Measurements from ENCODE around the gene MRGPRG.

The MRGPRG gene

DNA sequence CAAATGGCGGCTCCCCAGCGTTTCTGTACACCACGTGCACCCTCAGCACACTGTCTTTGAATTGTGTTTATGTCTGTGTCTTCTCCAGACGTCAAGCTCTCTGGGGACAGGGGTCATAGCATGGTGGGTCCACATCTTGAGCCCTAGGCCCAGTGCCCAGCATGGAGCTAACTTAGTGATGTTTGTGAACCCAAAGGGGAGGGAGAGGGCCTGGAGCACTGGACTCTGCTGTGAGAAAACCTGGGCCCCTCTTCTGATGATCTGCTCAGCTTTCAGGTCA is 4.3 kb downstream of the MRGPRG start:
- no peak overlapping the region for H3K4me3 ChIP-seq (ENCODE audit: low read depth, low read length)
- no peak overlapping the region for H3K9ac ChIP-seq (ENCODE audit: low read depth, low read length)
- peaks cover 3% of the 10 kb centered on the region for H3K27me3 ChIP-seq (ENCODE audit: control insufficient read depth, insufficient read depth, low read length)
- H3K9me3 ChIP-seq (ENCODE audit: control insufficient read depth, insufficient read depth, low read length): no peaks in the 10 kb centered on the region
- H3K36me3 ChIP-seq (ENCODE audit: control insufficient read depth, insufficient read depth, low read length): no peaks in the 10 kb centered on the region
- H3K4me1 ChIP-seq (ENCODE audit: control insufficient read depth, insufficient read depth, low read length): no peaks in the 10 kb centered on the region

DNA sequence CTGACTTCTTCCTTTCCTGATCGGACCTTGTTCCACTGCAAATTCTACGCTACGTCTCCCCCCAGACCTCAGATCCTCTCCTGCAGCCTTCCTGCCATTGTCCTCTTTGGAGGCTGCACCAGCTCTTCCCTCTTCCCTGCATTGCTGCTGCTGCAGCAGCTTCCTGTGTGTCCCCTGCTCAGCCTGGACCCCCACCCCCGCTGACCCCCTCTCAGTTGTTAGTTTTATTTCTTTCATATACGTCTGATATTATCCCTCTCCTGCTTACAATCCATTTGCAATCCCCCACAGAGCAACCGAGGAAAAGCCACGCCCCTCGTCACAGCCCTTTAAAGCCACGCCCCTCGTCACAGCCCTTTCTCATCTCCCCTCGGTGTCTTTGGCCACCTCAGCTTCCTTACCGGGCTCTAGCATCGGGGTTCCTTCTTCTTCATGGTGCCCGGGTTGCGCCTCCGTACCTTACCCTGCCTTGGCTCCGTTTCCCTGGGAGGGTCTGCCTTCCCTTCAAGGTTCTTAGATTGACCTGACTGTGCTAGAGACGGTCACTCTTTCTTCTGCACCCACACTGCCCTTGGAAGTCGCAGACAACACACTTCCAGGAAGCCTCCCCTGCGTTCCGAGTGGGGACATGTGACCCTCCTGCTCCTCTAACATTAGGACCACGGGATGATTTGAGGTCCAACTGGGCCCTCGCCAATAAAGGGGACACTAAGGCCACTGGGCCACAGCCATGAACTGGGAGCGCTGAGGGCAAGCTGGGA is 4.8 kb downstream of the MRGPRG start:
- Histone ChIP-seq H3K36me3 (ENCODE audit: control insufficient read depth, insufficient read depth, low read length) (no peaks in the 10 kb centered on the region), H3K9me3 (ENCODE audit: control insufficient read depth, insufficient read depth, low read length) (no peaks in the 10 kb centered on the region), H3K27me3 (ENCODE audit: control insufficient read depth, insufficient read depth, low read length) (peaks cover 7% of the 10 kb centered on the region), H3K4me3 (ENCODE audit: low read depth, low read length) (no peak overlapping the region), H3K9ac (ENCODE audit: low read depth, low read length) (no peak overlapping the region), H3K4me1 (ENCODE audit: control insufficient read depth, insufficient read depth, low read length) (no peaks in the 10 kb centered on the region)

GRCh38 chr11:3208272-3208671 is 10.3 kb downstream of the MRGPRG start:
- Histone ChIP-seq H3K36me3 (ENCODE audit: control insufficient read depth, insufficient read depth, low read length) (no peaks in the 10 kb centered on the region), H3K4me3 (ENCODE audit: low read depth, low read length) (no peak overlapping the region), H3K27me3 (ENCODE audit: control insufficient read depth, insufficient read depth, low read length) (peaks cover 19% of the 10 kb centered on the region), H3K4me1 (ENCODE audit: control insufficient read depth, insufficient read depth, low read length) (no peaks in the 10 kb centered on the region), H3K9ac (ENCODE audit: low read depth, low read length) (no peak overlapping the region), H3K9me3 (ENCODE audit: control insufficient read depth, insufficient read depth, low read length) (no peaks in the 10 kb centered on the region)

GRCh38 chr11:3207526-3208189 is 11.0 kb downstream of the MRGPRG start:
- Histone ChIP-seq H3K9ac (ENCODE audit: low read depth, low read length) (no peak overlapping the region), H3K27me3 (ENCODE audit: control insufficient read depth, insufficient read depth, low read length) (peaks cover 23% of the 10 kb centered on the region), H3K4me3 (ENCODE audit: low read depth, low read length) (no peak overlapping the region), H3K4me1 (ENCODE audit: control insufficient read depth, insufficient read depth, low read length) (no peaks in the 10 kb centered on the region), H3K9me3 (ENCODE audit: control insufficient read depth, insufficient read depth, low read length) (no peaks in the 10 kb centered on the region), H3K36me3 (ENCODE audit: control insufficient read depth, insufficient read depth, low read length) (no peaks in the 10 kb centered on the region)

DNA sequence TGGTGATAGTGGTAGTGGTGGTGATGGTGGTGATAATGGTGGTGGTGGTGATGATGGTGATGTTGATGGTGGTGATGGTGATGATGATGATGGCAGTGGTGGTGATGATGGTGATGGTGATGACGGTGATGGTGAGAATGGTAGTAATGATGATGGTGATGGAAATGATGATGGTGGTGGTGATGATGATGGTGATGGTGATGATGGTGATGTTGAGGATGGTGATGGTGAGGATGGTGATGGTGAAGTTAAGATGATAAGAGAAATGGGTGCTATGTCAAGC is 11.8 kb downstream of the MRGPRG start:
- Histone ChIP-seq H3K4me3 (ENCODE audit: low read depth, low read length) (no peak overlapping the region), H3K9me3 (ENCODE audit: control insufficient read depth, insufficient read depth, low read length) (no peaks in the 10 kb centered on the region), H3K36me3 (ENCODE audit: control insufficient read depth, insufficient read depth, low read length) (no peaks in the 10 kb centered on the region), H3K27me3 (ENCODE audit: control insufficient read depth, insufficient read depth, low read length) (peaks cover 30% of the 10 kb centered on the region), H3K4me1 (ENCODE audit: control insufficient read depth, insufficient read depth, low read length) (no peaks in the 10 kb centered on the region), H3K9ac (ENCODE audit: low read depth, low read length) (no peak overlapping the region)

- H3K4me1 ChIP-seq (ENCODE audit: control insufficient read depth, insufficient read depth, low read length): no peaks in the 10 kb centered on the region
- no peaks in the 10 kb centered on the region for H3K9me3 ChIP-seq (ENCODE audit: control insufficient read depth, insufficient read depth, low read length)
- no peak overlapping the region for H3K4me3 ChIP-seq (ENCODE audit: low read depth, low read length)
- no peak overlapping the region for H3K9ac ChIP-seq (ENCODE audit: low read depth, low read length)
- no peaks in the 10 kb centered on the region for H3K36me3 ChIP-seq (ENCODE audit: control insufficient read depth, insufficient read depth, low read length)
- H3K27me3 ChIP-seq (ENCODE audit: control insufficient read depth, insufficient read depth, low read length): peaks cover 32% of the 10 kb centered on the region
These were observed 12.3 kb downstream of the MRGPRG start for GRCh38 chr11:3206156-3206921.

DNA sequence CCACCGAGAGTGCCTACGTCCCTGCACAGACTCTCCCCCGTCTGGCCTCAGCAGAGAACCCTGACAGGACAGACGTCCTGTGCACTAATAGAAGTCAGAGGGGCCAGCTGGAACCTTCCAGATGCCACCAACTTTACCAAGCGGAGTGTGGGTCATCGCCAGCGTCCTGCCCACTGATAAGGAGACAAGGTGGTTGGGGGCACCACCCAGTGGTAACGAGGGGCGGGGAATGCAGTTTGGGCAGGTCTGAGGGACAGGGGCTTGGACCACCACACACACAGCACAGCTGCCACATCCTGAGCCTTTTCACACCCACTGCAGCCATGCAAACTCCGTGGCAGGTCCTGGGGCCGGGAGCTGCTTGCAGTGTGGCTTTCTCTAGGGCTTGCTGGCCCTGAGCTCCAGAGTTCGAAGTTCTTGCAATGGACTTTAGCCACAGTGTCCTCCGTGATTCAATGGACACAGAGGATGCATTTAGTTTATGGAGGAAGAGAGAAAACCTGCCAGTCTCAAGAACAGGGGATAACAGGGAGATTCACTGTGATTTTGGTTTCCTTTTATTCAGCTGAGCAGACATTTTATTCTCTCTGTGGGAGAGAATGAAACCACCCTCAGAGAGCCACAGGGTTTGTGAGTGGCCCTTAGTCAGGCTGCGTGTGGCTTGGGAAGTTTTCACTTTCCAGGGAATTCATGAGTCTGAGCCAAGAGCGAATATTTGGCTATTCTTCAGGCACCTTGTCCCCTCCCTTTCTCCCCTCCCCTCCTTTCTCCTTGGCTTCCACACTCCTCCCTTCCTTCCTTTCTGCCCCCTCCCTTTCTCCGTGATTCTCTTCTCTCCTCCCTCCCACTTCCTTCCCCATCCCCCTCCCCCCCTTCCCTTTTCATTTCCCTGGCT is 13.1 kb downstream of the MRGPRG start:
- no peak overlapping the region for H3K4me3 ChIP-seq (ENCODE audit: low read depth, low read length)
- H3K36me3 ChIP-seq (ENCODE audit: control insufficient read depth, insufficient read depth, low read length): no peaks in the 10 kb centered on the region
- H3K4me1 ChIP-seq (ENCODE audit: control insufficient read depth, insufficient read depth, low read length): no peaks in the 10 kb centered on the region
- H3K9me3 ChIP-seq (ENCODE audit: control insufficient read depth, insufficient read depth, low read length): no peaks in the 10 kb centered on the region
- H3K9ac ChIP-seq (ENCODE audit: low read depth, low read length): no peak overlapping the region
- H3K27me3 ChIP-seq (ENCODE audit: control insufficient read depth, insufficient read depth, low read length): peaks cover 32% of the 10 kb centered on the region

- Histone ChIP-seq H3K9ac (ENCODE audit: low read depth, low read length) (no peak overlapping the region), H3K4me3 (ENCODE audit: low read depth, low read length) (no peak overlapping the region), H3K36me3 (ENCODE audit: control insufficient read depth, insufficient read depth, low read length) (no peaks in the 10 kb centered on the region), H3K27me3 (ENCODE audit: control insufficient read depth, insufficient read depth, low read length) (peaks cover 32% of the 10 kb centered on the region), H3K9me3 (ENCODE audit: control insufficient read depth, insufficient read depth, low read length) (no peaks in the 10 kb centered on the region), H3K4me1 (ENCODE audit: control insufficient read depth, insufficient read depth, low read length) (no peaks in the 10 kb centered on the region)
These were observed 14.2 kb downstream of the MRGPRG start for GRCh38 chr11:3204141-3205015.

GRCh38 chr11:3203221-3204043 is 15.2 kb downstream of the MRGPRG start:
- Histone ChIP-seq H3K9me3 (ENCODE audit: control insufficient read depth, insufficient read depth, low read length) (no peaks in the 10 kb centered on the region), H3K36me3 (ENCODE audit: control insufficient read depth, insufficient read depth, low read length) (no peaks in the 10 kb centered on the region), H3K4me1 (ENCODE audit: control insufficient read depth, insufficient read depth, low read length) (no peaks in the 10 kb centered on the region), H3K4me3 (ENCODE audit: low read depth, low read length) (peak overlapping the region; percentile 53), H3K27me3 (ENCODE audit: control insufficient read depth, insufficient read depth, low read length) (peaks cover 29% of the 10 kb centered on the region), H3K9ac (ENCODE audit: low read depth, low read length) (no peak overlapping the region)

DNA sequence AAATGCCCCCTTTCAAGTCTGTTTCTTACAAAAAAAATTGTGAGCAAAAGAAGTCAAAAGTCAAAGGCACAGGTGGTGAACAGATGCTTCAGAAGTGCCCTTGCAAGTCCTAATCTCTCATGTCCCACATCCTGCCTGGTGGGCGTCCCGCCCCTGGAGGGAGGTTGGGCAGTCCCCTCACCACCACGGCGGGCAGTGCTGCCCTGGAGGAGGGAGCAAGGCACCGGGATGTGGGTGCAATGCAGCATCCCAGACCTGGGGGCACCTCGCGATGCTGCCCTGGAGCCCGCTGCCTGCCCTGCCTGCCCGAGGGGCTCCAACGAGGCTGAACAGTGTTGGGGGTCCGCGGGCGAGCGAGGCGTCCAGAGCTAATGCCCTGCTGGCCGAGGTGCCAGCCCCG is 15.9 kb downstream of the MRGPRG start:
- Histone ChIP-seq H3K36me3 (ENCODE audit: control insufficient read depth, insufficient read depth, low read length) (no peaks in the 10 kb centered on the region), H3K9ac (ENCODE audit: low read depth, low read length) (no peak overlapping the region), H3K9me3 (ENCODE audit: control insufficient read depth, insufficient read depth, low read length) (no peaks in the 10 kb centered on the region), H3K4me1 (ENCODE audit: control insufficient read depth, insufficient read depth, low read length) (no peaks in the 10 kb centered on the region), H3K4me3 (ENCODE audit: low read depth, low read length) (peak overlapping the region; percentile 53), H3K27me3 (ENCODE audit: control insufficient read depth, insufficient read depth, low read length) (peaks cover 29% of the 10 kb centered on the region)
